GM10266 (cell line): Measurements from ENCODE around the gene OR2H1.

Experiments used
- DNase-seq: peaks from one replicate; pipeline ENCODE4 v3.0.0; 2012; ENCODE audit errors: extremely low spot score
- CTCF ChIP-seq: IDR thresholded peaks from 2 replicates; pipeline ENCODE4 v1.5.1; 2012; ENCODE audit warnings: mild to moderate bottlenecking, low read depth; ENCODE audit not compliant: control insufficient read depth, insufficient read depth; ENCODE audit errors: missing control alignments

OR2H1 gene

GRCh38 chr6:29491574-29491973 is 34.6 kb downstream of the OR2H1 start:
- no peak for DNase-seq
- TF ChIP-seq CTCF = no peak

DNA sequence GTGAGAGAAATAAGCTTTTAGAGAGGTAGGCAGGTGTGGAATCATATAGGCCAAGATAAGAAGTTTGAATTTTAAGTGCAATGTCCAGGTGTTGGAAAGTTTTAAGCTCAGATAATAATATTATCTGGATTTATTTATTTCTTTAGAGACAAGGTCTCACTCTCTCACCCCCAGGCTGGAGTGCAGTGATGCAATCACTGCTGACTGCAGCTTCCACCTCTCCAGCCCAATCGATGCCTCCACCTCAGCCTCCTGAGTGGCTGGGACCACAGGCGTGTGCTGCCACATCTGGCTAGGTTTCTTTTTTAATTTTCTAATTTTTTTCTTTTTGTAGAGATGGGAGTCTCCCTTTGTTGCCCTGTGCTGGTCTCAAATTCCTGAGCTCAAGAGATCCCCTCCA is 36.3 kb downstream of the OR2H1 start:
- DNase-seq = no peak
- no peak for TF ChIP-seq CTCF

- TF ChIP-seq CTCF = no peak
- DNase-seq = no peak
Observed at GRCh38 chr6:29494131-29494530, 37.2 kb downstream of the OR2H1 start.

GRCh38 chr6:29495571-29495970 is 38.6 kb downstream of the OR2H1 start:
- no peak for TF ChIP-seq CTCF
- no peak for DNase-seq

GRCh38 chr6:29496961-29497360 is 40.0 kb downstream of the OR2H1 start:
- no peak for DNase-seq
- no peak for TF ChIP-seq CTCF

DNA sequence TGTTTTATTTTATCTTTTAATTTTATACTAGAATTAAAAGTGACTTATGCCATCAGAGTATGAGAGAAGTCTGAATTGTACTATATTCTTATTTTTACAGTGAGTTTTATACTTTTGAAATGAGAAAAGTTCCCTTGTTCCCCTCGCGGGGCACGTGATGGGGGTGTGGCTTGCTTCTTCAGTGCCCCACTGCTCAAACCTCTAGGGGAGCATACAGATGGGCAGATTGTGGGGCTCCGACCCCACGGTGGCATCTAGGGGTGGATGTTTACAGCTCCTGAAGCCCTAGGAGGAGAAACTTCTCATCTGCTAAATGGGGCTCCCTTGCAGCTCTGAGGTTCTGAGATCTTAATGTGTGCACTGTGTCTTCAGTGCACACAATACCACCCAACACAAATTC is 42.7 kb downstream of the OR2H1 start:
- TF ChIP-seq CTCF = no peak
- DNase-seq = no peak

- no peak for TF ChIP-seq CTCF
- DNase-seq = no peak
Observed at GRCh38 chr6:29500594-29500993, 43.6 kb downstream of the OR2H1 start.
